ENCODE results near the gene NLRC5. TPM values are rescaled to one million over a fixed set of nuclear protein-coding genes. Genes with fewer than 3 reads are reported as not detected.

Gene NLRC5
- total and polyA plus RNA-seq, 5 donors from 2014 or later, result 75.3 to 842 (median 98.2) TPM

- DNase-seq, result no peak
- Histone ChIP-seq H3K4me1 (ENCODE audit: control insufficient read depth, insufficient read depth, low read length, poor library complexity, severe bottlenecking) (peaks cover 12% of the 10 kb centered on the region), H3K9me3 (ENCODE audit: control insufficient read depth in 2 of 2, low read length in 2 of 2) (no peaks in the 10 kb centered on the region), H3K4me3 (ENCODE audit: low read depth, low read length) (no peak overlapping the region), H3K27me3 (ENCODE audit: control insufficient read depth, insufficient read depth, low read length) (peaks cover 9% of the 10 kb centered on the region), H3K36me3 (ENCODE audit: control insufficient read depth, insufficient read depth, low read length) (no peaks in the 10 kb centered on the region), H3K27ac (ENCODE audit: insufficient read depth, low read length, poor library complexity, severe bottlenecking) (no peak overlapping the region)
- peaks cover 43% of the 10 kb centered on the region for H3K27me3 Mint-ChIP-seq
- H3K9me3 Mint-ChIP-seq, result no peaks in the 10 kb centered on the region
- H3K4me3 Mint-ChIP-seq, result peak overlapping the region; percentile 67 to 88 (median 81)
- no peak for ATAC-seq (ENCODE audit: low read depth in 2 of 2)
- H3K36me3 Mint-ChIP-seq, result no peaks in the 10 kb centered on the region
- peak overlapping the region in 1 of 3 donors; percentile 10 for H3K27ac Mint-ChIP-seq
- H3K4me1 Mint-ChIP-seq, result peaks cover 0 to 9% (median 4%) of the 10 kb centered on the region in 4 donors
These were observed 102.0 kb downstream of the NLRC5 start for GRCh38 chr16:57091200-57091974.

DNA sequence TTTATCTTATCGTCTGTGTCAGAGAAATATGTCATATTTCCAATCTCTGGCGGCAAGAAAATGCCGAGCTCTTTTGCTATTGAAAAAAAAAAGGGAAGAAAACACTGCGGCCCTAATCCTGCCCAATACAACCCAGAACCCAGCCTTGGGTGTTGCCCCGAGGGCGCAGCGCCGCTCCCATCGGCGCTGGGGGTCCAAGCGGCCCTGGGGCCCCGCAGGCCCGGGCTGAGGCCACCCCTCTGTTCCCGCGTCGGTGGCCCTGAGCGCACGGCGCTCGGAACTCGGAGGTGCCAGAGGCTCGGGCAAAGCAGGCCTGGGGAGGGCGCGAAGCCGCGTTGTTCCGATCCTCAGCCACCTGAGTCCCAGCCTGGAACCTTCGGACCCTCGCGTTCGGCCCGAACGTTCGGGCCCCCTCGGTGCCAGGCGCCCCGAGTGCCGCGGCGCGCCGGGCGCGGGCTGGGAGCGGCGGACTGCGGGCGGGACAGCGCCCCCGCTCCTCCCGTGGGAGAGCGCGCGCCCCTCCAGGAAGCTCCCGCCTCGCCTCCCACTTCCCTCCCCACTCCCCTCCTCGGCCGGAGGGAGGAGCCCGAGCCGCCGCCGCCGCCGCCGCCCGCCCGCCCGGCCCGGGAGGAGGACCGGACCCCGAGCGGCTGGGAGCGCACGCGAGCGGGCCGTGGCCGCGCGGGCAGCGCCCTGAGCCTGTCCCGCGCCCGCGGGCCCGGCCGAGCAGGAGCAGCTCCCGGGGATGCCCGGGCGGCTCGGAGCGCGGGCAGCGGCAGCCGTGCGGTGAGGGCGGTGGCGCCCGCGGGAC is 102.8 kb downstream of the NLRC5 start, which contains the start of gene CPNE2:
TSS of gene CPNE2 (plus strand) at position 609 of the 811 bp plus-strand sequence. CDS start 18,160 bp downstream, outside the sequence.
- Histone ChIP-seq H3K9me3 (ENCODE audit: control insufficient read depth in 2 of 2, low read length in 2 of 2) (no peaks in the 10 kb centered on the region), H3K27me3 (ENCODE audit: control insufficient read depth, insufficient read depth, low read length) (peaks cover 9% of the 10 kb centered on the region), H3K4me3 (ENCODE audit: low read depth, low read length) (no peak within 1 kb of the TSS), H3K27ac (ENCODE audit: insufficient read depth, low read length, poor library complexity, severe bottlenecking) (no peak within 1 kb of the TSS), H3K4me1 (ENCODE audit: control insufficient read depth, insufficient read depth, low read length, poor library complexity, severe bottlenecking) (peaks cover 12% of the 10 kb centered on the region), H3K36me3 (ENCODE audit: control insufficient read depth, insufficient read depth, low read length) (no peaks in the 10 kb centered on the region)
- Mint-ChIP-seq H3K36me3 (no peaks in the 10 kb centered on the region), H3K4me3 (peak within 1 kb of the TSS; percentile 76 to 88 (median 82)), H3K27ac (peak within 1 kb of the TSS; percentile 10 to 56 (median 20)), H3K4me1 (peaks cover 0 to 9% (median 5%) of the 10 kb centered on the region in 4 donors), H3K27me3 (peaks cover 45% of the 10 kb centered on the region), H3K9me3 (no peaks in the 10 kb centered on the region)
- DNase-seq (peak in 1 of 3 donors; percentile 19), ATAC-seq (ENCODE audit: low read depth in 2 of 2) (peak; percentile 22 to 42)

DNA sequence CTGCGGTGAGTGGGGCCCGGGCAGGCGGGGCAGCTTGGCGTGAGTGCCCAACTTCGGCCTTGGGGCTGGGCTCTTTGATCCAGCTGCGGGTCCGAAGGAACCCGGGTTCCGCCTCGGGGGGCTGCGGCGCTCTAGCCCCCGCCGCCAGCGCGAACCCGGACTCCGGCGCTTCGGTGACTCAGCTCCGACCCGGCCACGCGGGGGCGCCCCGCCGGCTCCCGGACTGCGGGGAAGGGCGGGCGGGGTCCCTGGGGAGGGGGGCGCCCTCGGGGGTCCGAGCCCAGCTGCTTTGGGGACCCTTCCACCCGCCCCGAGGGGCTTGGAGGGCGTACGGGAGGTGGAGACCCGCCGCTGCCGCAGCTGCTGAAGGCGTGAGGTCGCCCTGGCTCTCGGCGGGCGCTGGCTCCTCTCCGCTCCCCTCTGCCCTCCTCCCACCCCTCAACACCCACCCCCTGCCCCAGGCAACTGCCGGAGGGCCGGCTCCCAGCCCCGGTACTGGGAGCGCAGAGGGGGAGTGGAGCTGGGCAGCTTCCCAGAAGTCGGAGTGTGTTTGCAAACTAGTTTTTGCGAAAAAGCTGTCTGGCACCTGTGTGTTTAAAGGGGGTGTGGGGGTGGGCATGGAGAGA is 103.5 kb downstream of the NLRC5 start:
- ATAC-seq (ENCODE audit: low read depth in 2 of 2), result peak; percentile 43 to 54
- Histone ChIP-seq H3K36me3 (ENCODE audit: control insufficient read depth, insufficient read depth, low read length) (no peaks in the 10 kb centered on the region), H3K27ac (ENCODE audit: insufficient read depth, low read length, poor library complexity, severe bottlenecking) (no peak overlapping the region), H3K4me1 (ENCODE audit: control insufficient read depth, insufficient read depth, low read length, poor library complexity, severe bottlenecking) (peaks cover 12% of the 10 kb centered on the region), H3K4me3 (ENCODE audit: low read depth, low read length) (no peak overlapping the region), H3K9me3 (ENCODE audit: control insufficient read depth in 2 of 2, low read length in 2 of 2) (no peaks in the 10 kb centered on the region), H3K27me3 (ENCODE audit: control insufficient read depth, insufficient read depth, low read length) (peaks cover 9% of the 10 kb centered on the region)
- DNase-seq, result peak; percentile 20 to 58 (median 36)
- peaks cover 45% of the 10 kb centered on the region for H3K27me3 Mint-ChIP-seq
- H3K4me3 Mint-ChIP-seq, result peak overlapping the region; percentile 73 to 85 (median 80)
- H3K27ac Mint-ChIP-seq, result peak overlapping the region in 1 of 3 donors; percentile 20
- no peaks in the 10 kb centered on the region for H3K9me3 Mint-ChIP-seq
- H3K36me3 Mint-ChIP-seq, result no peaks in the 10 kb centered on the region
- peaks cover 0 to 9% (median 7%) of the 10 kb centered on the region in 4 donors for H3K4me1 Mint-ChIP-seq

DNA sequence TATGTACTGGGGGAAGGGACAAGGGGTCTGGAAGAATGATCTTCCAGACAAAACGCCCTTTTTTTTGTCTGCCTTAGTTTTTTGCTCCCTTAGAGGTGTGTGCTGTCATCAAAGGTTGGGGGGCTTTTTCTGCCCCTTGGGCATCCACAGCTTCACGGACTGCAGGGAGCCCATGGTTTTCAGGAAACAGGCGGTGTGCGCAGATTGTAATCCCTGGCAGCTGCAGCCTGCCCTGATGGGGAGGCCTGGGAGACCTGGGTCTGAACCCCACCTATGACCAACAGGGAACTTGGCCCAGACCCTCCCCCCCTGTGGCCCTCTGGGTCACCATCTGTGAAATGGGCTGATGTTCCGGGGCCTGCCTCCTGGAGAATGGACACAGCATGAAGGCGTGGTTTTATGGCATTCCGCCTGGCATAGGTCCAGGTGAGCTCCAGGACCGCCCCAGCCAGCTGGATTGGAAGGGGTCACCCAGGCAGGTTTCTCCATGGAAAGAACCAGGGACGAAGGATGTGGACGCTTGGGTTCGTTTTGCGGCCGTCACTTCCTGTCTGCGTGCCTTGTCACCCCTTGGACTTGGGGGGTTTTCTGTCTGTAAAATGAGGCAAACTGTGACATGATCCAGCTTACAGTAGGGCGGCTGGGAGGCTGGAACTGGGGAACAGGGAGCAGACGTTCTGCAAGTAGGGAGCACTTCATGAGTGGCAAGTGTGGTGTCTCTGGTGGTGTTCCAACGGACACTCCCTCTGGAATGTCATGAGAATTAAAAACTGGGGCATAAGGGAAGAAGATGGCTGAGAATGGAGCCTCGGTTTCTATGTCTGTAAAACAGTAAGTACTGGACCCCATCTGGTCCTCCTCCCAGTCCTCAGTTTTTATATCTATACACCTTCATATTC is 104.6 kb downstream of the NLRC5 start:
- DNase-seq, result no peak
- Histone ChIP-seq H3K4me1 (ENCODE audit: control insufficient read depth, insufficient read depth, low read length, poor library complexity, severe bottlenecking) (peaks cover 12% of the 10 kb centered on the region), H3K27me3 (ENCODE audit: control insufficient read depth, insufficient read depth, low read length) (peaks cover 9% of the 10 kb centered on the region), H3K4me3 (ENCODE audit: low read depth, low read length) (no peak overlapping the region), H3K9me3 (ENCODE audit: control insufficient read depth in 2 of 2, low read length in 2 of 2) (no peaks in the 10 kb centered on the region), H3K36me3 (ENCODE audit: control insufficient read depth, insufficient read depth, low read length) (no peaks in the 10 kb centered on the region), H3K27ac (ENCODE audit: insufficient read depth, low read length, poor library complexity, severe bottlenecking) (no peak overlapping the region)
- Mint-ChIP-seq H3K4me3 (peak overlapping the region; percentile 73 to 85 (median 80)), H3K27ac (peak overlapping the region in 2 of 3 donors; percentile 55 to 56), H3K27me3 (peaks cover 38% of the 10 kb centered on the region), H3K9me3 (no peaks in the 10 kb centered on the region), H3K36me3 (no peaks in the 10 kb centered on the region), H3K4me1 (peaks cover 0 to 9% (median 9%) of the 10 kb centered on the region in 4 donors)
- no peak for ATAC-seq (ENCODE audit: low read depth in 2 of 2)

DNA sequence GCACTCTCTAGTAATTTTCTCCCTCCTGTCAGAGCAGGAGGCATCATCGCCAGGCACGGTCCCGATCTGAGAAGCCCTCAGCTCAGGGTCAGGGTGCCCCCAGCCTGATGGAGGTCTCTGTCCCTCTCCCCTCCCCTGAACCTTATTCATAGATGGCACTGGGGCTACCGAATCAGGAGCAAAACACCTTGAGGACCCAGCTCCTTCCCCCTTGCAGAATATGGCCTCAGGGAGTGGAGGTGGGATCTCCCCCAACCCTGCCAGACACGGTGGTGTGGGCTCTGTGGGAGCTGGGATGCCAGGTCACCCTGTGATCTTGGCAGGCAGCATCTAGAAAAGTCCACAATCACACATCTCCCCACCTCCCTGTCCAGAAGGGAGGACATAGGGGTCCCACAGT is 105.6 kb downstream of the NLRC5 start:
- H3K27me3 Mint-ChIP-seq, result peaks cover 28% of the 10 kb centered on the region
- H3K27ac Mint-ChIP-seq, result no peak overlapping the region
- DNase-seq (no peak), ATAC-seq (ENCODE audit: low read depth in 2 of 2) (no peak)
- no peaks in the 10 kb centered on the region for H3K9me3 Mint-ChIP-seq
- Histone ChIP-seq H3K36me3 (ENCODE audit: control insufficient read depth, insufficient read depth, low read length) (no peaks in the 10 kb centered on the region), H3K9me3 (ENCODE audit: control insufficient read depth in 2 of 2, low read length in 2 of 2) (no peaks in the 10 kb centered on the region), H3K27ac (ENCODE audit: insufficient read depth, low read length, poor library complexity, severe bottlenecking) (no peak overlapping the region), H3K4me3 (ENCODE audit: low read depth, low read length) (no peak overlapping the region), H3K4me1 (ENCODE audit: control insufficient read depth, insufficient read depth, low read length, poor library complexity, severe bottlenecking) (peaks cover 12% of the 10 kb centered on the region), H3K27me3 (ENCODE audit: control insufficient read depth, insufficient read depth, low read length) (peaks cover 9% of the 10 kb centered on the region)
- no peaks in the 10 kb centered on the region for H3K36me3 Mint-ChIP-seq
- H3K4me1 Mint-ChIP-seq, result peaks cover 0 to 10% (median 9%) of the 10 kb centered on the region in 4 donors
- peak overlapping the region in 3 of 4 donors; percentile 31 to 67 (median 48) for H3K4me3 Mint-ChIP-seq

GRCh38 chr16:57096192-57096591 is 106.8 kb downstream of the NLRC5 start:
- H3K4me3 ChIP-seq (ENCODE audit: low read depth, low read length), result no peak overlapping the region
- peaks cover 0 to 18% (median 9%) of the 10 kb centered on the region in 4 donors for H3K4me1 Mint-ChIP-seq
- no peak overlapping the region for H3K27ac Mint-ChIP-seq

More at GRCh38 chr16:57096192-57096591, 106.8 kb downstream of the NLRC5 start:
- DNase-seq, result no peak
- Mint-ChIP-seq H3K36me3 (no peaks in the 10 kb centered on the region), H3K4me3 (peak overlapping the region in 1 of 4 donors; percentile 24), H3K27me3 (peaks cover 17% of the 10 kb centered on the region), H3K9me3 (no peaks in the 10 kb centered on the region)
- Histone ChIP-seq H3K9me3 (ENCODE audit: control insufficient read depth in 2 of 2, low read length in 2 of 2) (no peaks in the 10 kb centered on the region), H3K36me3 (ENCODE audit: control insufficient read depth, insufficient read depth, low read length) (no peaks in the 10 kb centered on the region), H3K27me3 (ENCODE audit: control insufficient read depth, insufficient read depth, low read length) (peaks cover 5% of the 10 kb centered on the region), H3K4me1 (ENCODE audit: control insufficient read depth, insufficient read depth, low read length, poor library complexity, severe bottlenecking) (peaks cover 12% of the 10 kb centered on the region), H3K27ac (ENCODE audit: insufficient read depth, low read length, poor library complexity, severe bottlenecking) (no peak overlapping the region)
- ATAC-seq (ENCODE audit: low read depth in 2 of 2), result no peak
